ENCODE results near the gene SLC9A7. TPM values are rescaled to one million over a fixed set of nuclear protein-coding genes. Genes with fewer than 3 reads are reported as not detected.

SLC9A7 gene
- total and polyA plus RNA-seq, 7 experiments from 2014 or later: 1.3 to 11.3 (median 3.2) TPM

- no peaks in the 10 kb centered on the region for H3K4me1 ChIP-seq (ENCODE audit: control insufficient read depth in 2 of 2, insufficient read depth in 2 of 2, low read length in 2 of 2)
- ATAC-seq: no peak
- H3K27ac Mint-ChIP-seq: no peak overlapping the region
- intact Hi-C loops (cut with micrococcal nuclease): no loop called here
- no peak for DNase-seq
- no peaks in the 10 kb centered on the region for H3K27me3 ChIP-seq (ENCODE audit: control insufficient read depth in 2 of 2, insufficient read depth in 2 of 2, low read length in 2 of 2)
- ChIA-PET CTCF (interaction anchor here (0.9 to 1.0 kb wide), 2 partner anchors 21 to 26 kb away, joined by 3 read pairs; no protein-coding TSS in a partner anchor), POLR2A (no interaction called here)
- peaks cover 0 to 5% (median 0%) of the 10 kb centered on the region in 5 donors for H3K27me3 Mint-ChIP-seq
- no peaks in the 10 kb centered on the region for H3K9me3 ChIP-seq (ENCODE audit: control insufficient read depth in 2 of 3, low read length in 3 of 3)
- H3K36me3 Mint-ChIP-seq: no peaks in the 10 kb centered on the region
- H3K4me1 Mint-ChIP-seq: no peaks in the 10 kb centered on the region
- no peak overlapping the region for H3K4me3 ChIP-seq (ENCODE audit: low read length)
- H3K27ac ChIP-seq (ENCODE audit: low read depth, low read length): no peak overlapping the region
- no peaks in the 10 kb centered on the region for H3K36me3 ChIP-seq (ENCODE audit: control insufficient read depth in 2 of 3, insufficient read depth in 3 of 3, low read length in 3 of 3)
- no peak overlapping the region for H3K4me3 Mint-ChIP-seq
- peaks cover 0 to 2% (median 0%) of the 10 kb centered on the region in 11 donors for H3K9me3 Mint-ChIP-seq
Measured at GRCh38 chrX:46770000-46770816, 11.3 kb upstream of the SLC9A7 start.

- peaks cover 2 to 8% (median 4%) of the 10 kb centered on the region in 7 donors for H3K4me1 Mint-ChIP-seq
- POLR2A ChIA-PET: no interaction called here
- no peaks in the 10 kb centered on the region for H3K36me3 ChIP-seq (ENCODE audit: control insufficient read depth in 2 of 3, insufficient read depth in 3 of 3, low read length in 3 of 3)
- H3K27me3 ChIP-seq (ENCODE audit: control insufficient read depth in 2 of 2, insufficient read depth in 2 of 2, low read length in 2 of 2): no peaks in the 10 kb centered on the region
- H3K9me3 Mint-ChIP-seq: peaks cover 0 to 21% (median 2%) of the 10 kb centered on the region in 11 donors
- peaks cover 0 to 24% (median 3%) of the 10 kb centered on the region in 5 donors for H3K27me3 Mint-ChIP-seq
- peaks cover 0 to 4% of the 10 kb centered on the region in 2 donors for H3K4me1 ChIP-seq (ENCODE audit: control insufficient read depth in 2 of 2, insufficient read depth in 2 of 2, low read length in 2 of 2)
- intact Hi-C loops (cut with micrococcal nuclease): loop anchor here in 1 of 2 donors (5.0 kb wide), 1 partner anchor 269 kb away; no protein-coding TSS in a partner anchor
- no peak overlapping the region for H3K27ac Mint-ChIP-seq
- H3K9me3 ChIP-seq (ENCODE audit: control insufficient read depth in 2 of 3, low read length in 3 of 3): no peaks in the 10 kb centered on the region
- no peaks in the 10 kb centered on the region for H3K36me3 Mint-ChIP-seq
- no peak overlapping the region for H3K27ac ChIP-seq (ENCODE audit: low read depth, low read length)
- no peak overlapping the region for H3K4me3 Mint-ChIP-seq
- no peak overlapping the region for H3K4me3 ChIP-seq (ENCODE audit: low read length)
- ATAC-seq (no peak), DNase-seq (no peak)
- CTCF ChIA-PET: interaction anchor here (1.6 kb wide), 1 partner anchor 34 kb away, joined by 4 read pairs; no protein-coding TSS in a partner anchor
Measured at GRCh38 chrX:46762963-46763362, 4.0 kb upstream of the SLC9A7 start.

GRCh38 chrX:46759645-46759974, 692 bp upstream of the SLC9A7 start:
- Histone ChIP-seq H3K4me1 (ENCODE audit: control insufficient read depth in 2 of 2, insufficient read depth in 2 of 2, low read length in 2 of 2) (peaks cover 0 to 4% of the 10 kb centered on the region in 2 donors), H3K9me3 (ENCODE audit: control insufficient read depth in 2 of 3, low read length in 3 of 3) (no peaks in the 10 kb centered on the region), H3K27me3 (ENCODE audit: control insufficient read depth in 2 of 2, insufficient read depth in 2 of 2, low read length in 2 of 2) (no peaks in the 10 kb centered on the region), H3K36me3 (ENCODE audit: control insufficient read depth in 2 of 3, insufficient read depth in 3 of 3, low read length in 3 of 3) (no peaks in the 10 kb centered on the region), H3K4me3 (ENCODE audit: low read length) (peak overlapping the region; percentile 43), H3K27ac (ENCODE audit: low read depth, low read length) (no peak overlapping the region)
- POLR2A ChIA-PET: interaction anchor here (0.6 kb wide), 1 partner anchor 128 kb away, joined by 3 read pairs; no protein-coding TSS in a partner anchor
- peaks cover 0 to 21% (median 2%) of the 10 kb centered on the region in 11 donors for H3K9me3 Mint-ChIP-seq
- DNase-seq (no peak), ATAC-seq (peak; percentile 1)
- CTCF ChIA-PET: interaction anchor here (1.0 to 1.5 kb wide), 4 partner anchors 36 to 218 kb away, joined by 3 to 7 read pairs (median 4); no protein-coding TSS in a partner anchor
- H3K4me3 Mint-ChIP-seq: peak overlapping the region; percentile 73 to 90 (median 86)
- intact Hi-C loops (cut with micrococcal nuclease): loop anchor here (1.0 to 5.0 kb wide), 7 partner anchors 37 to 907 kb away; partner anchors contain the start of genes RP2 (in 2 of the 2) and UBA1 (in 1 of the 2)
- peaks cover 4 to 21% (median 13%) of the 10 kb centered on the region in 7 donors for H3K4me1 Mint-ChIP-seq
- peaks cover 0 to 22% (median 3%) of the 10 kb centered on the region in 5 donors for H3K27me3 Mint-ChIP-seq
- no peaks in the 10 kb centered on the region for H3K36me3 Mint-ChIP-seq
- peak overlapping the region in 8 of 9 donors; percentile 2 to 82 (median 62) for H3K27ac Mint-ChIP-seq

- intact Hi-C loops (cut with micrococcal nuclease): loop anchor here (2.0 to 5.0 kb wide), 5 partner anchors 51 to 906 kb away; partner anchors contain the start of genes RP2 (in 2 of the 2) and UBA1 (in 1 of the 2)
- H3K27ac Mint-ChIP-seq: peak overlapping the region in 5 of 9 donors; percentile 22 to 95 (median 69)
Measured at GRCh38 chrX:46758163-46758955, 559 bp downstream of the SLC9A7 start.

DNA sequence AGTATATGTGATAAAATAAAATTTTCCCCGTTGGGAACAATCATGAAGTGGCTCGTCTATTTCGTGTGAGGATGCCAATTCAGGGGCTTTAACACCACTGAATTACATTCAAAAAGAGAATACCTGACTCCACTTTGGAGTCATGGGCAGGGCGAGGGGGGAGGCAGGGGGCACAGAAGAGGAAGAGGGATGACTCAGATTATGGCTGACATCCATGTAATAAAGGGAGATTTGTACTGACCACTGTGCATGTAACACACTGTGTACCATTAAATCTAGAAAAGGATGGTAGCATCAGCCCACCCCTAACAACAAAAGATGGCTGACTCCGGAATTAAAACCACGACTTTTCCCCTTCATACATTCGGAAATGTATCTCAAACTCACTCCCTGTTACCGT, 1.3 kb downstream of the SLC9A7 start:
- Mint-ChIP-seq H3K27ac (peak overlapping the region in 2 of 9 donors; percentile 38 to 93), H3K9me3 (peaks cover 0 to 7% (median 2%) of the 10 kb centered on the region in 11 donors), H3K4me3 (peak overlapping the region; percentile 87 to 98 (median 90)), H3K4me1 (peaks cover 4 to 26% (median 13%) of the 10 kb centered on the region in 7 donors), H3K36me3 (peaks cover 0 to 2% (median 0%) of the 10 kb centered on the region in 5 donors), H3K27me3 (peaks cover 0 to 11% (median 0%) of the 10 kb centered on the region in 5 donors)
- Histone ChIP-seq H3K4me1 (ENCODE audit: control insufficient read depth in 2 of 2, insufficient read depth in 2 of 2, low read length in 2 of 2) (peaks cover 0 to 4% of the 10 kb centered on the region in 2 donors), H3K4me3 (ENCODE audit: low read length) (no peak overlapping the region), H3K9me3 (ENCODE audit: control insufficient read depth in 2 of 3, low read length in 3 of 3) (no peaks in the 10 kb centered on the region), H3K27me3 (ENCODE audit: control insufficient read depth in 2 of 2, insufficient read depth in 2 of 2, low read length in 2 of 2) (no peaks in the 10 kb centered on the region), H3K36me3 (ENCODE audit: control insufficient read depth in 2 of 3, insufficient read depth in 3 of 3, low read length in 3 of 3) (no peaks in the 10 kb centered on the region), H3K27ac (ENCODE audit: low read depth, low read length) (no peak overlapping the region)
- DNase-seq (no peak), ATAC-seq (no peak)
- CTCF ChIA-PET: interaction anchor here (1.0 to 1.1 kb wide), 2 partner anchors 40 to 334 kb away, joined by 3 read pairs; no protein-coding TSS in a partner anchor
- POLR2A ChIA-PET: interaction anchor here (0.6 kb wide), 2 partner anchors 310 to 371 kb away, joined by 3 read pairs; no protein-coding TSS in a partner anchor
- intact Hi-C loops (cut with micrococcal nuclease): loop anchor here (5.0 kb wide), 4 partner anchors 50 to 905 kb away; partner anchors contain the start of gene UBA1 (in 1 of the 2)

More at GRCh38 chrX:46758163-46758955, 559 bp downstream of the SLC9A7 start:
- CTCF ChIA-PET: interaction anchor here (0.8 to 1.1 kb wide), 3 partner anchors 34 to 333 kb away, joined by 3 read pairs; no protein-coding TSS in a partner anchor
- Histone ChIP-seq H3K4me3 (ENCODE audit: low read length) (peak overlapping the region; percentile 61), H3K27me3 (ENCODE audit: control insufficient read depth in 2 of 2, insufficient read depth in 2 of 2, low read length in 2 of 2) (no peaks in the 10 kb centered on the region), H3K36me3 (ENCODE audit: control insufficient read depth in 2 of 3, insufficient read depth in 3 of 3, low read length in 3 of 3) (no peaks in the 10 kb centered on the region), H3K4me1 (ENCODE audit: control insufficient read depth in 2 of 2, insufficient read depth in 2 of 2, low read length in 2 of 2) (peaks cover 0 to 4% of the 10 kb centered on the region in 2 donors), H3K27ac (ENCODE audit: low read depth, low read length) (peak overlapping the region; percentile 41), H3K9me3 (ENCODE audit: control insufficient read depth in 2 of 3, low read length in 3 of 3) (no peaks in the 10 kb centered on the region)
- DNase-seq (peak in 4 of 9 donors; percentile 2 to 25 (median 12)), ATAC-seq (peak; percentile 48)
- H3K4me3 Mint-ChIP-seq: peak overlapping the region; percentile 87 to 98 (median 90)
- H3K9me3 Mint-ChIP-seq: peaks cover 0 to 13% (median 2%) of the 10 kb centered on the region in 11 donors
- peaks cover 0 to 2% (median 0%) of the 10 kb centered on the region in 5 donors for H3K36me3 Mint-ChIP-seq
- POLR2A ChIA-PET: interaction anchor here (0.6 kb wide), 2 partner anchors 311 to 370 kb away, joined by 3 read pairs; no protein-coding TSS in a partner anchor
- peaks cover 0 to 15% (median 1%) of the 10 kb centered on the region in 5 donors for H3K27me3 Mint-ChIP-seq
- H3K4me1 Mint-ChIP-seq: peaks cover 4 to 24% (median 13%) of the 10 kb centered on the region in 7 donors
